Measurements from ENCODE around the gene CADPS2. TPM values are rescaled to one million over a fixed set of nuclear protein-coding genes. Genes with fewer than 3 reads are reported as not detected.
"Not testable (repeated sequence)": the region's sequence is repeated elsewhere in the genome, so short reads cannot be mapped to it uniquely, and the experiment has no call there.

The CADPS2 gene
- total and polyA plus RNA-seq, 12 donors, result 14.6 to 103 (median 39.4) TPM

DNA sequence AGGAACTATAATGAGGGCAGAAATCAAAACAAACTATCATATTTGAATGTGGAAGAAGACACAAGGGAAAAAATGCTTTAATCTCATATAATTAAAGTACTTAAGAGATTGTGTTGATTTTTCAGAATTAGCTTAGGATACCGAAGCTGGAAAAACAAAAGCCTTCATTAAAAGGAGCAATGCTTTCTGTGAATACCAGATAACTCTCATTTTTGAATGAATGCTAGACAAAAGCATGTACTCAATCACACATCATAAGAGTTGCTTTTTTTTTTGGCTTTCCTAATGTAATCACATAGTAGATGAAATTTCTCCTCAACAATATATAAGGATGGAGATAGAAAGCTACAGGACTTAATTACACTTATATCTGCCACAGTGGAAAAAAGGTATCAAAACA is 43.3 kb downstream of the CADPS2 start:
- Histone ChIP-seq H3K27me3 (no peaks in the 10 kb centered on the region), H3K4me3 (no peak overlapping the region), H3K4me1 (replicated peaks in 1 of 2) (peaks cover 0 to 8% of the 10 kb centered on the region in 2 donors), H3K36me3 (replicated peaks in 1 of 2) (no peaks in the 10 kb centered on the region), H3K9me3 (replicated peaks in 1 of 3) (no peaks in the 10 kb centered on the region), H3K27ac (no peak overlapping the region)
- WGBS, 4 donors, result 87 to 100% (median 92%) methylated on average over 1 of the region's 1 CpG
- intact Hi-C loops (cut with DNase I), result no loop called here
- no peak for TF ChIP-seq CTCF (IDR thresholded peaks at IDR 0.05)
- TF ChIP-seq POLR2A (IDR thresholded peaks at IDR 0.05), result no peak
- DNase-seq, result no peak

- H3K27ac ChIP-seq; H3K27me3 ChIP-seq; H3K36me3 ChIP-seq (replicated peaks in 1 of 2); H3K4me3 ChIP-seq; DNase-seq; intact Hi-C loops (cut with DNase I); H3K9me3 ChIP-seq (replicated peaks in 1 of 3); H3K4me1 ChIP-seq (replicated peaks in 1 of 2): not testable (repeated sequence)
- 87 to 96% (median 90%) methylated on average over 2 of the region's 2 CpGs for WGBS, 4 donors
Measured at GRCh38 chr7:122836286-122836685, 50.0 kb downstream of the CADPS2 start.

- intact Hi-C loops (cut with DNase I); H3K36me3 ChIP-seq (replicated peaks in 1 of 2); H3K9me3 ChIP-seq (replicated peaks in 1 of 3); H3K27ac ChIP-seq; H3K4me1 ChIP-seq (replicated peaks in 1 of 2); H3K27me3 ChIP-seq; H3K4me3 ChIP-seq; DNase-seq: not testable (repeated sequence)
- WGBS, 4 donors, result 58 to 85% (median 78%) methylated on average over 5 to 9 of the region's 9 CpGs
Measured at GRCh38 chr7:122834571-122834942, 51.7 kb downstream of the CADPS2 start.

DNA sequence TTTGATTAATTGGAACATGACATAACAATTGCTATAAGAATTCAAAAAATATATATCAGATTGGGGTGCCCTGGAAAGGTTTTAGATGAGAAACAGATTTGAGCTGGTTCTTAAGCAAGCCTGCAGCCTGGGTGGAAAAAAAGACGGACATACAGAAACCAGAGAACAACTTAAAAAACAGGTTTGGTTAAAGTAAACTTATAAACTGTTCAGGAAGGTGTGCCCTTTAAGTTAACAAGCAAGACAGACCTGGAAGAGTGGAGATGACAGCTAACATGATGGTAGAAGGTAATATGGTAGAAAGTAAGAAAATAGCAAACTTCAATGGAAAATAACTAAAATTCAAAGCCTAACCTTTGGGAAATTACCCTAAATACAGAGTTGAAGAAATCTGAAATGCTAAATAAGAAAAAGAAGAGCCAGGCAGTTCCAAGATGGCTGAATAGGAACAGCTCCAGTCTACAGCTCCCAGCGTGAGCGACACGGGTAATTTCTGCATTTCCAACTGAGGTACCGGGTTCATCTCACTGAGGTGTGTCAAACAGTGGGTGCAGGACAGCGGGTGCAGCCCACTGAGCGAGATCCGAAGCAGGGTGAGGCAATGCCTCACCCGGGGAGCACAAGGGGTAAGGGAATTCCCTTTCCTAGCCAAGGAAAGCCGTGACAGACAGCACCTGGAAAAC is 52.2 kb downstream of the CADPS2 start:
- H3K4me1 ChIP-seq (replicated peaks in 1 of 2), result no peaks in the 10 kb centered on the region
- no peaks in the 10 kb centered on the region for H3K27me3 ChIP-seq
- DNase-seq, result no peak
- H3K36me3 ChIP-seq (replicated peaks in 1 of 2), result no peaks in the 10 kb centered on the region
- TF ChIP-seq CTCF (IDR thresholded peaks at IDR 0.05) (no peak), POLR2A (IDR thresholded peaks at IDR 0.05) (no peak)
- whole genome bisulfite sequencing, 4 donors, result 93 to 97% (median 96%) methylated on average over 10 of the region's 10 CpGs
- H3K4me3 ChIP-seq, result no peak overlapping the region
- H3K9me3 ChIP-seq (replicated peaks in 1 of 3), result no peaks in the 10 kb centered on the region
- intact Hi-C loops (cut with DNase I), result no loop called here
- H3K27ac ChIP-seq, result no peak overlapping the region

- Histone ChIP-seq H3K27ac (no peak overlapping the region), H3K9me3 (replicated peaks in 1 of 3) (peaks cover 0 to 10% (median 0%) of the 10 kb centered on the region in 3 donors), H3K36me3 (replicated peaks in 1 of 2) (no peaks in the 10 kb centered on the region), H3K27me3 (no peaks in the 10 kb centered on the region), H3K4me3 (no peak overlapping the region), H3K4me1 (replicated peaks in 1 of 2) (no peaks in the 10 kb centered on the region)
- intact Hi-C loops (cut with DNase I), result no loop called here
- DNase-seq, result no peak
- TF ChIP-seq POLR2A (IDR thresholded peaks at IDR 0.05), result no peak
- WGBS, 4 donors, result 60 to 84% (median 73%) methylated on average over 1 of the region's 1 CpG
Measured at GRCh38 chr7:122831436-122831835, 54.8 kb downstream of the CADPS2 start.

DNA sequence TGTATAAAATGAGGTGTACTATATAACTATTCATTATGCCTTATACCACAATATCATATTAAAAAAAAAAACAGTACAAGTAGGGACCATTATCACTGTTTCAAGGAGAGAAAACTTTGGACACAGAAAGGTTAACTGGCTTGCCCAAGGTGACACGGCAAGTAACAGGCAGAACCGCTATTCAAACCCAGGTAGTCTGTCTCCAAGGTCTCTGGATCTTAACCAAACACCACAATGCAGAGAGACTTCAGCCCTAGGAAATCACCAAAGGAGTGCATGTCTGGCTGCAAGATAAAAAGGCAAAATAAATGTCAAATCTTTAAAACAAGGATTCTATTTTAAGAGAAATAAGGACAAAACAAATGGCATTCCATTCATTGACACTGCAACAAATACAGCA is 56.3 kb downstream of the CADPS2 start:
- Histone ChIP-seq H3K36me3 (replicated peaks in 1 of 2) (no peaks in the 10 kb centered on the region), H3K4me1 (replicated peaks in 1 of 2) (peaks cover 0 to 7% of the 10 kb centered on the region in 2 donors), H3K27ac (no peak overlapping the region), H3K9me3 (replicated peaks in 1 of 3) (peaks cover 0 to 12% (median 0%) of the 10 kb centered on the region in 3 donors), H3K4me3 (no peak overlapping the region), H3K27me3 (no peaks in the 10 kb centered on the region)
- intact Hi-C loops (cut with DNase I), result no loop called here
- no peak for TF ChIP-seq CTCF (IDR thresholded peaks at IDR 0.05)
- TF ChIP-seq POLR2A (IDR thresholded peaks at IDR 0.05), result no peak
- DNase-seq, result no peak
- WGBS, 4 donors, result 21 to 44% (median 32%) methylated on average over 2 of the region's 2 CpGs
